H1 (cell line): ENCODE measurements around the gene PITX3. TPM values are rescaled to one million over a fixed set of nuclear protein-coding genes. Genes with fewer than 3 reads are reported as not detected.

Experiments
- CTCF ChIA-PET: fragments of 300-600 bp; sonication (Branson Sonifier 250); formaldehyde crosslinking; loops from one replicate; lab custom pipeline; 2021; ENCODE audit not compliant: partially characterized antibody; lab: Charles Lee
- POLR2A ChIA-PET: fragments of 300-600 bp; sonication (Branson Sonifier 250); formaldehyde crosslinking; loops from one replicate; lab custom pipeline; 2021; ENCODE audit warnings: inconsistent platforms; ENCODE audit not compliant: partially characterized antibody; lab: Charles Lee
- DNase-seq, 2 experiments: peaks; one replicate each; pipeline versions ENCODE4 v3.0.0 to v3.0.0-alpha.2; 2010 to 2022; ENCODE audit warnings: low spot score in 2 of 2, low read depth in 1 of 2, mixed read lengths in 1 of 2
- FAIRE-seq: peaks from 2 replicates; lab custom pipeline; 2011; peaks lifted over from hg19 to GRCh38; lab: Jason Lieb, UNC
- H2AFZ ChIP-seq: 2 replicates; pipeline ENCODE4 v1.8.1; 2012; ENCODE audit warnings: low read length, inconsistent platforms
- H2AK5ac ChIP-seq: 2 replicates; pipeline ENCODE4 v1.6.1; 2013; ENCODE audit warnings: low read depth, low read length
- H2BK120ac ChIP-seq: replicated peaks from 2 replicates; pipeline ENCODE3; 2013; ENCODE audit warnings: low read depth, low read length, inconsistent platforms
- H2BK12ac ChIP-seq: 2 replicates; pipeline ENCODE4 v1.6.1; 2013; ENCODE audit warnings: low read depth, low read length
- H2BK15ac ChIP-seq: 2 replicates; pipeline ENCODE4 v1.6.1; 2013; ENCODE audit warnings: low read length
- H2BK20ac ChIP-seq: 2 replicates; pipeline ENCODE4 v1.6.1; 2013; ENCODE audit warnings: low read length
- H2BK5ac ChIP-seq: 2 replicates; pipeline ENCODE4 v1.6.1; 2013; ENCODE audit warnings: low read depth, low read length
- H3K14ac ChIP-seq: 2 replicates; pipeline ENCODE4 v1.6.1; 2013; ENCODE audit warnings: inconsistent platforms; ENCODE audit not compliant: insufficient read length
- H3K18ac ChIP-seq: 2 replicates; pipeline ENCODE4 v1.6.1; 2013; ENCODE audit warnings: low read length; ENCODE audit errors: extremely low read depth
- H3K23ac ChIP-seq: 2 replicates; pipeline ENCODE4 v1.6.1; 2013; ENCODE audit warnings: inconsistent platforms; ENCODE audit not compliant: insufficient read length
- H3K23me2 ChIP-seq: 2 replicates; pipeline ENCODE4 v1.6.1; 2013; ENCODE audit warnings: low read depth, low read length
- H3K27ac ChIP-seq: 2 replicates; pipeline ENCODE4 v1.6.1; 2011; ENCODE audit warnings: low read depth, low read length, inconsistent platforms
- H3K27me3 ChIP-seq, 4 experiments: replicated peaks in 1 of 4; 1 replicate in 1 of 4; 2 replicates in 3 of 4; pipeline versions ENCODE4 v1.6.1 to v1.8.1; 2011 to 2013; ENCODE audit warnings: low read length in 3 of 4, mild to moderate bottlenecking in 3 of 4, inconsistent platforms in 2 of 4, mixed read lengths in 2 of 4, moderate library complexity in 1 of 4; ENCODE audit not compliant: control insufficient read depth in 3 of 4, insufficient read depth in 3 of 4; ENCODE audit errors: extremely low read depth in 1 of 4
- H3K36me3 ChIP-seq, 4 experiments: 2 replicates each; pipeline versions ENCODE4 v1.6.1 to v1.8.1; 2011 to 2013; ENCODE audit warnings: mild to moderate bottlenecking in 4 of 4, low read length in 3 of 4, moderate library complexity in 2 of 4, control low read depth in 1 of 4, inconsistent platforms in 1 of 4; ENCODE audit not compliant: insufficient read depth in 4 of 4, control insufficient read depth in 2 of 4
- H3K4ac ChIP-seq: replicated peaks from 2 replicates; pipeline ENCODE3; 2013; ENCODE audit warnings: low read length, low read depth, mixed read lengths, inconsistent platforms; ENCODE audit not compliant: insufficient read length
- H3K4me1 ChIP-seq, 4 experiments: replicated peaks in 1 of 4; 1 replicate in 1 of 4; 2 replicates in 3 of 4; pipeline versions ENCODE4 v1.6.1 to v1.8.1; 2011 to 2013; ENCODE audit warnings: low read length in 3 of 4, inconsistent platforms in 2 of 4, mixed read lengths in 1 of 4; ENCODE audit not compliant: insufficient read depth in 4 of 4, control insufficient read depth in 3 of 4
- H3K4me2 ChIP-seq, 2 experiments: 2 replicates each; pipeline versions ENCODE4 v1.6.1 to v1.8.1; 2011 to 2013; ENCODE audit warnings: low read depth in 2 of 2, low read length in 2 of 2, control low read depth in 1 of 2, inconsistent platforms in 1 of 2, mild to moderate bottlenecking in 1 of 2; ENCODE audit not compliant: insufficient read depth in 1 of 2
- H3K4me3 ChIP-seq, 4 experiments: fragments of 200-600, 300-600 bp in 1 of 4; sonication (generic), shearing (Covaris generic), sonication (Bioruptor Twin) in 1 of 4; 2 replicates each; pipeline versions ENCODE4 v1.5.1 to v1.8.1; 2011 to 2016; ENCODE audit warnings: low read length in 4 of 4, low read depth in 3 of 4, control low read depth in 2 of 4, inconsistent platforms in 2 of 4, mild to moderate bottlenecking in 2 of 4, mixed read lengths in 1 of 4, moderate library complexity in 1 of 4; ENCODE audit not compliant: insufficient read depth in 2 of 4; ENCODE audit errors: extremely low read depth in 1 of 4
- H3K56ac ChIP-seq: replicated peaks from 2 replicates; pipeline ENCODE3; 2013; ENCODE audit warnings: low read depth, mild to moderate bottlenecking, mixed read lengths, low read length, inconsistent platforms; ENCODE audit not compliant: insufficient read length
- H3K79me1 ChIP-seq: 2 replicates; pipeline ENCODE4 v1.6.1; 2013; ENCODE audit warnings: low read depth, low read length, control low read depth
- H3K79me2 ChIP-seq, 2 experiments: 2 replicates each; pipeline versions ENCODE4 v1.6.1 to v1.8.1; 2012 to 2013; ENCODE audit warnings: low read length in 2 of 2, mild to moderate bottlenecking in 2 of 2, inconsistent platforms in 1 of 2; ENCODE audit not compliant: insufficient read depth in 2 of 2, control insufficient read depth in 1 of 2
- H3K9ac ChIP-seq, 4 experiments: replicated peaks in 1 of 4; 1 replicate in 1 of 4; 2 replicates in 3 of 4; pipeline versions ENCODE4 v1.6.1 to v1.8.1; 2011 to 2013; ENCODE audit warnings: low read depth in 3 of 4, low read length in 3 of 4, control low read depth in 2 of 4, mild to moderate bottlenecking in 2 of 4, moderate library complexity in 2 of 4, inconsistent platforms in 1 of 4; ENCODE audit errors: extremely low read depth in 1 of 4
- H3K9me3 ChIP-seq, 2 experiments: 2 replicates each; pipeline versions ENCODE4 v1.6.1 to v1.8.1; 2012 to 2013; ENCODE audit warnings: mild to moderate bottlenecking in 2 of 2, moderate library complexity in 2 of 2, control low read depth in 1 of 2, inconsistent platforms in 1 of 2, low read depth in 1 of 2, low read length in 1 of 2, mixed read lengths in 1 of 2; ENCODE audit not compliant: insufficient read depth in 2 of 2
- H4K20me1 ChIP-seq, 2 experiments: replicated peaks in 1 of 2; 2 replicates each; pipeline versions ENCODE3 to v1.8.1; 2011 to 2013; ENCODE audit warnings: inconsistent platforms in 2 of 2, low read length in 2 of 2, mild to moderate bottlenecking in 1 of 2; ENCODE audit not compliant: insufficient read depth in 2 of 2, control insufficient read depth in 1 of 2
- H4K5ac ChIP-seq: 2 replicates; pipeline ENCODE4 v1.6.1; 2013; ENCODE audit warnings: low read length, low read depth, mixed read lengths, inconsistent platforms; ENCODE audit not compliant: insufficient read length
- H4K8ac ChIP-seq: 2 replicates; pipeline ENCODE4 v1.8.0; 2013; ENCODE audit warnings: mild to moderate bottlenecking, moderate library complexity, low read length, inconsistent platforms; ENCODE audit not compliant: insufficient read depth; ENCODE audit errors: extremely low read depth
- H4K91ac ChIP-seq: replicated peaks from 2 replicates; pipeline ENCODE3; 2013; ENCODE audit warnings: low read length, mixed read lengths, inconsistent platforms; ENCODE audit not compliant: insufficient read length
- BCL11A ChIP-seq, 2 experiments: IDR thresholded peaks; one replicate each; pipeline ENCODE4 v1.6.1; 2011; ENCODE audit warnings: low read depth in 2 of 2, low read length in 2 of 2, mild to moderate bottlenecking in 2 of 2
- BRCA1 ChIP-seq: IDR thresholded peaks from 2 replicates; pipeline ENCODE4 v1.6.1; 2012; ENCODE audit warnings: low read depth, low read length, improper control_type of control experiment
- CTBP2 ChIP-seq: IDR thresholded peaks from 2 replicates; pipeline ENCODE4 v1.7.0; 2011; ENCODE audit warnings: borderline replicate concordance, mild to moderate bottlenecking, moderate library complexity, mixed read lengths, low read length; ENCODE audit not compliant: insufficient read depth, insufficient read length
- E2F6 ChIP-seq: IDR thresholded peaks from 2 replicates; pipeline ENCODE4 v1.6.1; 2012; ENCODE audit warnings: inconsistent platforms
- EP300 ChIP-seq, 2 experiments: IDR thresholded peaks; 1 replicate in 1 of 2; 2 replicates in 1 of 2; pipeline ENCODE4 v1.6.1; 2011 to 2012; ENCODE audit warnings: low read depth in 2 of 2, low read length in 2 of 2, mild to moderate bottlenecking in 2 of 2, borderline replicate concordance in 1 of 2, inconsistent platforms in 1 of 2, moderate library complexity in 1 of 2
- EZH2 ChIP-seq: fragments of 200-600 bp; sonication (generic); IDR thresholded peaks from 2 replicates; pipeline ENCODE4 v1.7.1; 2012; ENCODE audit warnings: low read depth, mild to moderate bottlenecking, moderate library complexity, low read length, inconsistent platforms; ENCODE audit not compliant: severe bottlenecking
- FOSL1 ChIP-seq: IDR thresholded peaks from 2 replicates; pipeline ENCODE4 v1.6.1; 2011; ENCODE audit warnings: mild to moderate bottlenecking, low read depth, low read length, moderate library complexity; ENCODE audit not compliant: insufficient read depth
- RAD21 ChIP-seq, 2 experiments: IDR thresholded peaks in 1 of 2; conservative IDR thresholded peaks in 1 of 2; 2 replicates each; pipeline ENCODE4 v1.6.1; 2011; ENCODE audit warnings: low read depth in 2 of 2, low read length in 2 of 2, improper control_type of control experiment in 1 of 2, inconsistent platforms in 1 of 2, mild to moderate bottlenecking in 1 of 2, moderate library complexity in 1 of 2
- RNF2 ChIP-seq: fragments of 200-900, 300-1000 bp; sonication (generic); IDR thresholded peaks from 2 replicates; pipeline ENCODE4 v1.7.1; 2016; ENCODE audit warnings: borderline replicate concordance, low read depth, mild to moderate bottlenecking, antibody characterized with exemption, low read length; ENCODE audit not compliant: poor library complexity, severe bottlenecking; ENCODE audit errors: missing control alignments
- SIRT6 ChIP-seq: IDR thresholded peaks from one replicate; pipeline ENCODE4 v1.7.1; 2012; ENCODE audit warnings: low read length, inconsistent platforms
- TAF1 ChIP-seq: IDR thresholded peaks from 2 replicates; pipeline ENCODE4 v1.6.1; 2011; ENCODE audit warnings: mild to moderate bottlenecking, low read depth, low read length
- WGBS, 2 experiments: shearing (Covaris generic) in 1 of 2; methylation state at CpG; one replicate each; pipeline versions ENCODE4 v1.1.6 to v1.1.7; 2013 to 2015; ENCODE audit warnings: low lambda C conversion rate in 2 of 2, mixed read lengths in 2 of 2, inconsistent platforms in 1 of 2, low coverage in 1 of 2, missing lambda C conversion rate in 1 of 2; ENCODE audit not compliant: insufficient replicate concordance in 2 of 2, insufficient coverage in 1 of 2, insufficient read length in 1 of 2; ENCODE audit errors: extremely low coverage in 1 of 2, missing lambda C conversion rate in 1 of 2; 5-methylcytosine and 5-hydroxymethylcytosine counted together
- polyA plus RNA-seq, 7 experiments: library from polyadenylated mRNA; depleted of rRNA in 3 of 7; stranded (reverse) in 5 of 7; unstranded in 2 of 7; fragments of >200 nt in 5 of 7; fragments of 200-250 nt in 2 of 7; gene quantifications; 1 replicate in 5 of 7; 2 replicates in 1 of 7; 4 replicates in 1 of 7; pipeline versions ENCODE4 v1.2.1 to v1.2.3, GENCODE V29; 2011 to 2013; ENCODE audit warnings: missing spikeins in 2 of 7, mixed read lengths in 2 of 7
- total RNA-seq: library from RNA; stranded (reverse); fragmentation: NEBNext Ultra II Directional; extraction: Animal tissue kit (Norgen Biotek cat#: 25700); gene quantifications from 2 replicates; pipeline ENCODE4 v1.2.1, GENCODE V29; 2021

The PITX3 gene
- total and polyA plus RNA-seq, 2 of the 8 experiments (the other 6 are each of a cell fraction or from before 2014, with no cell fraction given) = 0.18 to 0.41 TPM

- Histone ChIP-seq H2BK12ac (no peak overlapping the region), H3K9ac (no peak overlapping the region), H2AK5ac (no peak overlapping the region), H3K56ac (no peak overlapping the region), H4K91ac (no peak overlapping the region), H3K14ac (no peak overlapping the region), H3K23me2 (no peaks in the 10 kb centered on the region), H3K27ac (no peak overlapping the region), H3K18ac (no peak overlapping the region), H3K9me3 (peaks cover 27 to 34% of the 10 kb centered on the region in 2 experiments), H3K79me1 (no peaks in the 10 kb centered on the region), H2BK20ac (no peak overlapping the region), H4K5ac (no peak overlapping the region), H2BK120ac (no peak overlapping the region), H2BK15ac (no peak overlapping the region), H4K8ac (no peak overlapping the region; the same call in 1 of the 2 replicates), H2BK5ac (no peak overlapping the region), H3K4ac (no peak overlapping the region), H3K23ac (no peak overlapping the region), H3K4me2 (no peak overlapping the region), H3K36me3 (no peaks in the 10 kb centered on the region), H3K4me3 (no peak overlapping the region), H3K79me2 (no peaks in the 10 kb centered on the region), H2AFZ (peak overlapping the region; percentile 6; the same call in 1 of the 2 replicates), H3K27me3 (no peaks in the 10 kb centered on the region; a peak in 1 of 7 replicates), H4K20me1 (no peaks in the 10 kb centered on the region), H3K4me1 (no peaks in the 10 kb centered on the region)
- ChIA-PET CTCF (interaction anchor here (0.9 to 1.4 kb wide), 4 partner anchors 9 to 117 kb away, joined by 3 to 4 read pairs (median 3); no protein-coding TSS in a partner anchor), POLR2A (interaction anchor here (1.1 kb wide), 1 partner anchor 37 kb away, joined by 5 read pairs; no protein-coding TSS in a partner anchor)
- DNase-seq (no peak), FAIRE-seq (no peak)
- TF ChIP-seq RNF2 = no peak
- TF ChIP-seq TAF1 = no peak
- TF ChIP-seq FOSL1 = no peak
- TF ChIP-seq BCL11A (IDR thresholded peaks at IDR 0.05; ENCODE audit: low read depth in 2 of 2, low read length in 2 of 2) = no peak
- TF ChIP-seq RAD21 (IDR thresholded peaks at IDR 0.05 in 1 of 2, conservative IDR thresholded peaks at IDR 0.05 in 1 of 2; ENCODE audit: low read depth in 2 of 2, low read length in 2 of 2) = no peak
- no peak for TF ChIP-seq E2F6
- TF ChIP-seq EP300 (IDR thresholded peaks at IDR 0.05; ENCODE audit: borderline replicate concordance in 1 of 2, low read depth in 2 of 2, low read length in 2 of 2) = no peak
- no peak for TF ChIP-seq SIRT6
- no peak for TF ChIP-seq BRCA1
- no peak for TF ChIP-seq EZH2
- TF ChIP-seq CTBP2 = no peak
- WGBS, 2 experiments = 81% methylated on average over 3 of the region's 3 CpGs; no CpG with 5 or more reads in 1 of the 2 experiments
These were observed 52.9 kb downstream of the PITX3 start for GRCh38 chr10:102188298-102188940.
